PC-9 (cell line): ENCODE results near the gene RPTOR. TPM values are rescaled to one million over a fixed set of nuclear protein-coding genes. Genes with fewer than 3 reads are reported as not detected.

Experiments
- BruUV-seq: library from RNA; stranded (reverse); fragments of 400-500 nt; replicated peaks from 2 replicates; lab custom pipeline; 2021; lab: Mats Ljungman, UMichigan
- CTCF ChIA-PET: fragments of 300-600 bp; sonication (Branson Sonifier 250); formaldehyde crosslinking; loops from one replicate; lab custom pipeline; 2022; ENCODE audit warnings: antibody characterized with exemption; lab: Charles Lee
- POLR2A ChIA-PET: fragments of 300-600 bp; sonication (Branson Sonifier 250); formaldehyde crosslinking; loops from one replicate; lab custom pipeline; 2022; ENCODE audit warnings: antibody characterized with exemption; ENCODE audit not compliant: unreplicated experiment; lab: Charles Lee
- DNase-seq, 2 experiments: peaks; one replicate each; pipeline versions ENCODE4 v3.0.0 to v3.0.0-alpha.2; 2015 to 2022; ENCODE audit warnings: mixed read lengths in 1 of 2
- H2AFZ ChIP-seq: fragments of 200-600 bp; sonication (generic); 2 replicates; pipeline ENCODE4 v1.8.1; 2017; ENCODE audit warnings: antibody characterized with exemption
- H3F3A ChIP-seq: fragments of 200-600 bp; sonication (generic); 2 replicates; pipeline ENCODE4 v1.8.1; 2017; ENCODE audit warnings: antibody characterized with exemption, mild to moderate bottlenecking, low read depth; ENCODE audit not compliant: insufficient read depth
- H3K27ac ChIP-seq: fragments of 200-600 bp; sonication (generic); 2 replicates; pipeline ENCODE4 v1.6.1; 2016; ENCODE audit warnings: mixed run types
- H3K27me3 ChIP-seq: fragments of 200-600 bp; sonication (generic); 2 replicates; pipeline ENCODE4 v1.6.1; 2016; ENCODE audit warnings: low read depth, mixed run types; ENCODE audit not compliant: insufficient read depth
- H3K36me3 ChIP-seq: fragments of 200-600 bp; sonication (generic); 2 replicates; pipeline ENCODE4 v1.6.1; 2016; ENCODE audit warnings: low read depth, mixed run types
- H3K4me1 ChIP-seq: fragments of 200-600 bp; sonication (generic); replicated peaks from 2 replicates; pipeline ENCODE4 v1.6.1; 2016; ENCODE audit warnings: mixed run types; ENCODE audit not compliant: insufficient read depth
- H3K4me2 ChIP-seq: fragments of 200-600 bp; sonication (generic); 2 replicates; pipeline ENCODE4 v1.6.1; 2017; ENCODE audit warnings: mixed run types
- H3K4me3 ChIP-seq: fragments of 200-600 bp; sonication (generic); 2 replicates; pipeline ENCODE4 v1.6.1; 2016; ENCODE audit warnings: mixed run types
- H3K79me2 ChIP-seq: fragments of 200-600 bp; sonication (generic); 2 replicates; pipeline ENCODE4 v1.6.1; 2017; ENCODE audit warnings: low read depth, mixed run types
- H3K9me2 ChIP-seq: fragments of 200-600 bp; sonication (generic); 2 replicates; pipeline ENCODE4 v1.8.1; 2017; ENCODE audit warnings: mild to moderate bottlenecking; ENCODE audit not compliant: insufficient read depth
- H3K9me3 ChIP-seq: fragments of 200-600 bp; sonication (generic); 2 replicates; pipeline ENCODE4 v1.8.1; 2016; ENCODE audit warnings: low read depth; ENCODE audit not compliant: insufficient read depth
- H4K20me1 ChIP-seq: fragments of 200-600 bp; sonication (generic); 2 replicates; pipeline ENCODE4 v1.8.1; 2017; ENCODE audit not compliant: insufficient read depth
- CTCF ChIP-seq: fragments of 200-600 bp; sonication (generic); conservative IDR thresholded peaks from 2 replicates; pipeline ENCODE4 v1.6.1; 2017; ENCODE audit warnings: mixed run types, antibody characterized with exemption, mild to moderate bottlenecking, moderate library complexity
- EZH2 ChIP-seq: fragments of 200-600 bp; sonication (generic); IDR thresholded peaks from 2 replicates; pipeline ENCODE4 v1.8.0; 2017; ENCODE audit warnings: antibody characterized with exemption, low read depth
- intact Hi-C: fragments of 100-400 bp; cut with micrococcal nuclease; formaldehyde crosslinking; loops from one replicate; pipeline ENCODE4 v1.10.0; 2022; ENCODE audit not compliant: unreplicated experiment
- total RNA-seq: library from RNA; stranded (reverse); gene quantifications from 2 replicates; pipeline ENCODE4 v1.2.3, GENCODE V29; 2021

Gene RPTOR
- total RNA-seq, 1 experiment from 2014 or later, result 50.8 TPM

GRCh38 chr17:80760511-80760911 is 215.9 kb downstream of the RPTOR start:
- intact Hi-C loops, result loop anchor here (2.0 to 10.0 kb wide), 2 partner anchors 72 to 136 kb away; no protein-coding TSS in a partner anchor
- H3K4me3 ChIP-seq, result peak overlapping the region; percentile 27; the same call in 1 of the 2 replicates
- peak overlapping the region; percentile 86 for H3K4me2 ChIP-seq
- CTCF ChIA-PET, result no interaction called here
- no peaks in the 10 kb centered on the region for H3K9me2 ChIP-seq
- POLR2A ChIA-PET, result interaction anchor here (0.6 kb wide), 2 partner anchors 31 to 224 kb away, joined by 4 to 6 read pairs; no protein-coding TSS in a partner anchor
- H3F3A ChIP-seq, result peaks cover 16% of the 10 kb centered on the region
- H4K20me1 ChIP-seq, result no peaks in the 10 kb centered on the region
- peaks cover 11% of the 10 kb centered on the region for H3K79me2 ChIP-seq
- H2AFZ ChIP-seq, result no peak overlapping the region
- H3K27ac ChIP-seq, result peak overlapping the region; percentile 69
- H3K4me1 ChIP-seq, result peaks cover 40% of the 10 kb centered on the region
- H3K9me3 ChIP-seq, result no peaks in the 10 kb centered on the region
- no peaks in the 10 kb centered on the region for H3K36me3 ChIP-seq
- no TSS peak for BruUV-seq
- TF ChIP-seq EZH2, result no peak
- no peak for TF ChIP-seq CTCF
- no peaks in the 10 kb centered on the region for H3K27me3 ChIP-seq
- peak; percentile 67 to 79 for DNase-seq

- peak overlapping the region; percentile 27; the same call in 1 of the 2 replicates for H3K4me3 ChIP-seq
- peak; percentile 59 to 86 for DNase-seq
- POLR2A ChIA-PET, result interaction anchor here (0.6 kb wide), 1 partner anchor 30 kb away, joined by 4 read pairs; no protein-coding TSS in a partner anchor
- H4K20me1 ChIP-seq, result no peaks in the 10 kb centered on the region
- peak overlapping the region; percentile 69 for H3K27ac ChIP-seq
- H3K4me1 ChIP-seq, result peaks cover 40% of the 10 kb centered on the region
- peaks cover 16% of the 10 kb centered on the region for H3F3A ChIP-seq
- no peak for TF ChIP-seq CTCF
- TF ChIP-seq EZH2, result no peak
- CTCF ChIA-PET, result no interaction called here
- no peaks in the 10 kb centered on the region for H3K36me3 ChIP-seq
- no peaks in the 10 kb centered on the region for H3K9me2 ChIP-seq
- intact Hi-C loops, result loop anchor here (1.0 to 10.0 kb wide), 3 partner anchors 72 to 136 kb away; no protein-coding TSS in a partner anchor
- peaks cover 11% of the 10 kb centered on the region for H3K79me2 ChIP-seq
- BruUV-seq, result no TSS peak
- no peaks in the 10 kb centered on the region for H3K9me3 ChIP-seq
- H3K27me3 ChIP-seq, result no peaks in the 10 kb centered on the region
- H2AFZ ChIP-seq, result no peak overlapping the region
- H3K4me2 ChIP-seq, result peak overlapping the region; percentile 86
Measured at GRCh38 chr17:80761110-80761871, 216.7 kb downstream of the RPTOR start.

GRCh38 chr17:80762076-80762475 is 217.4 kb downstream of the RPTOR start:
- Histone ChIP-seq H4K20me1 (no peaks in the 10 kb centered on the region), H2AFZ (no peak overlapping the region), H3F3A (peaks cover 16% of the 10 kb centered on the region), H3K9me3 (no peaks in the 10 kb centered on the region), H3K4me1 (peaks cover 40% of the 10 kb centered on the region), H3K4me2 (peak overlapping the region; percentile 86), H3K36me3 (no peaks in the 10 kb centered on the region), H3K9me2 (no peaks in the 10 kb centered on the region), H3K27me3 (no peaks in the 10 kb centered on the region), H3K27ac (peak overlapping the region; percentile 69), H3K79me2 (peaks cover 11% of the 10 kb centered on the region), H3K4me3 (peak overlapping the region; percentile 27; the same call in 1 of the 2 replicates)
- ChIA-PET POLR2A (no interaction called here), CTCF (interaction anchor here (0.5 kb wide), 1 partner anchor 307 kb away, joined by 3 read pairs; no protein-coding TSS in a partner anchor)
- intact Hi-C loops, result loop anchor here (10.0 kb wide), 1 partner anchor 137 kb away; no protein-coding TSS in a partner anchor
- no peak for DNase-seq
- TF ChIP-seq CTCF, result no peak
- TF ChIP-seq EZH2, result no peak
- no TSS peak for BruUV-seq
